Brain microvascular endothelial cell (primary cell): ENCODE measurements around the gene STRA6.

ENCODE experiments used
- DNase-seq: peaks from one replicate; pipeline ENCODE4 v3.0.0-alpha.2; 2020
- H3K27ac ChIP-seq: fragments of 250-450 bp; sonication (Bioruptor Pico); 2 replicates; pipeline ENCODE4 v1.5.1; 2020; ENCODE audit warnings: mild to moderate bottlenecking, moderate library complexity
- H3K27me3 ChIP-seq: fragments of 250-450 bp; sonication (Bioruptor Pico); replicated peaks from 2 replicates; pipeline ENCODE4 v1.5.1; 2020; ENCODE audit warnings: mild to moderate bottlenecking
- H3K36me3 ChIP-seq: fragments of 250-450 bp; sonication (Bioruptor Pico); replicated peaks from 2 replicates; pipeline ENCODE4 v1.5.1; 2020; ENCODE audit warnings: mild to moderate bottlenecking
- H3K4me3 ChIP-seq: 2 replicates; pipeline ENCODE4 v1.5.1; 2011; ENCODE audit warnings: low read depth, mild to moderate bottlenecking, control low read depth, low read length, moderate library complexity
- in situ Hi-C: cut with HindIII; loops from 2 replicates; pipeline ENCODE4 v1.10.0; 2017; ENCODE audit warnings: low sequenced_read_pairs, low pct_ligation_motif_present
- TF ChIP-seq, protein P1 (sequence below): IDR thresholded peaks from 2 replicates; pipeline ENCODE4 v1.5.1; 2011; ENCODE audit warnings: low read depth, mild to moderate bottlenecking, moderate library complexity, low read length, control low read depth, inconsistent platforms; ENCODE audit errors: missing control alignments

STRA6 gene

GRCh38 chr15:74156678-74157411 is 45.7 kb downstream of the STRA6 start:
- in situ Hi-C loops = no loop called here
- Histone ChIP-seq H3K4me3 (no peak overlapping the region), H3K27me3 (no peaks in the 10 kb centered on the region), H3K36me3 (no peaks in the 10 kb centered on the region), H3K27ac (no peak overlapping the region)
- TF ChIP-seq, protein P1, sequence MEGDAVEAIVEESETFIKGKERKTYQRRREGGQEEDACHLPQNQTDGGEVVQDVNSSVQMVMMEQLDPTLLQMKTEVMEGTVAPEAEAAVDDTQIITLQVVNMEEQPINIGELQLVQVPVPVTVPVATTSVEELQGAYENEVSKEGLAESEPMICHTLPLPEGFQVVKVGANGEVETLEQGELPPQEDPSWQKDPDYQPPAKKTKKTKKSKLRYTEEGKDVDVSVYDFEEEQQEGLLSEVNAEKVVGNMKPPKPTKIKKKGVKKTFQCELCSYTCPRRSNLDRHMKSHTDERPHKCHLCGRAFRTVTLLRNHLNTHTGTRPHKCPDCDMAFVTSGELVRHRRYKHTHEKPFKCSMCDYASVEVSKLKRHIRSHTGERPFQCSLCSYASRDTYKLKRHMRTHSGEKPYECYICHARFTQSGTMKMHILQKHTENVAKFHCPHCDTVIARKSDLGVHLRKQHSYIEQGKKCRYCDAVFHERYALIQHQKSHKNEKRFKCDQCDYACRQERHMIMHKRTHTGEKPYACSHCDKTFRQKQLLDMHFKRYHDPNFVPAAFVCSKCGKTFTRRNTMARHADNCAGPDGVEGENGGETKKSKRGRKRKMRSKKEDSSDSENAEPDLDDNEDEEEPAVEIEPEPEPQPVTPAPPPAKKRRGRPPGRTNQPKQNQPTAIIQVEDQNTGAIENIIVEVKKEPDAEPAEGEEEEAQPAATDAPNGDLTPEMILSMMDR = no peak
- no peak for DNase-seq

GRCh38 chr15:74155766-74156417 is 46.7 kb downstream of the STRA6 start:
- Histone ChIP-seq H3K27ac (no peak overlapping the region), H3K36me3 (no peaks in the 10 kb centered on the region), H3K27me3 (no peaks in the 10 kb centered on the region), H3K4me3 (no peak overlapping the region)
- TF ChIP-seq, protein P1 = no peak
- in situ Hi-C loops = no loop called here
- no peak for DNase-seq

DNA sequence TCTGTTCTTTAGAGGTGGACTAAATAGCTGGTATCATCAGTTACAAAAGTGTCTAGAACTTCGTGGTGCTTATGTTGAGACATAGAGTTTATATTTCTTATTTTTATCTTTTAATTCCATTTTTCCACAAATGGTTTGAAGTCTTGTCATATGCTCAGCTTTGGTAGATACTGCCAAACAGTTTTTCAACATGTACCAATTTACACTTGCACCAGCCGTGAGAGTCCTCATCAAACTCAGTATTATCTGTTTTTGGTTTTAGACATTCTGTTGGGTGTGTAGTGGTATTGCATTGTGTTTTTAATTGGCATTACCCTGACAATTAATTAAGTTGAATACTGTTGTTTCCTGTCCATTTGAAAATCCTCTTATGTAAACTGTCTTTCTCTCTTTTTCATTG is 55.5 kb downstream of the STRA6 start:
- in situ Hi-C loops = no loop called here
- H3K27me3 ChIP-seq = peaks cover 2% of the 10 kb centered on the region
- no peaks in the 10 kb centered on the region for H3K36me3 ChIP-seq
- no peak overlapping the region for H3K27ac ChIP-seq
- no peak for DNase-seq
- TF ChIP-seq, protein P1 = no peak
- no peak overlapping the region for H3K4me3 ChIP-seq

DNA sequence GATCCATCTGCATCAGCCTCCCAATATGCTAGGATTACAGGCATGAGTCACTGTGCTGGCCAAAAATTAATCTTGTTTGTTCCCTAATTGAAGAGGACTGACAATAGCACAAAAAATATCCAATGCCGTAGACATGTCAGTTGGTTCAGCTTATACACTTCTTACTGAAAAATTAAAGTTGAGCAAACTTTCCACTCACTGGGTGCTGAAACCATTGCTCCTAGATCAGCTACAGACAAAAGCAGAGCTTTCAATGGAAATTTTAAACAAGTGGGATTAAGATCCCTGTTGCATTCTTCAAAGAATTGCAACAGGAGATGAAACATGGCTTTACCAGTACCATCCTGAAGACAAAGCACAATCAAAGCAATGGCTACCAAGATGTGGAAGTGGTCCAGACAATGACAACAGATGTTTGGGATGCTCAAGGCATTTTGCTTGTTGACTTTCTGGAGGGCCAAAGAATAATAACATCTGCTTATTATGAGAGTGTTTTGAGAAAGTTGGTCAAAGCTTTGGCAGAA is 56.2 kb downstream of the STRA6 start:
- H3K27me3 ChIP-seq = peaks cover 2% of the 10 kb centered on the region
- H3K4me3 ChIP-seq = no peak overlapping the region
- H3K27ac ChIP-seq = no peak overlapping the region
- H3K36me3 ChIP-seq = no peaks in the 10 kb centered on the region
- no peak for DNase-seq
- TF ChIP-seq, protein P1 = no peak
- in situ Hi-C loops = no loop called here

DNA sequence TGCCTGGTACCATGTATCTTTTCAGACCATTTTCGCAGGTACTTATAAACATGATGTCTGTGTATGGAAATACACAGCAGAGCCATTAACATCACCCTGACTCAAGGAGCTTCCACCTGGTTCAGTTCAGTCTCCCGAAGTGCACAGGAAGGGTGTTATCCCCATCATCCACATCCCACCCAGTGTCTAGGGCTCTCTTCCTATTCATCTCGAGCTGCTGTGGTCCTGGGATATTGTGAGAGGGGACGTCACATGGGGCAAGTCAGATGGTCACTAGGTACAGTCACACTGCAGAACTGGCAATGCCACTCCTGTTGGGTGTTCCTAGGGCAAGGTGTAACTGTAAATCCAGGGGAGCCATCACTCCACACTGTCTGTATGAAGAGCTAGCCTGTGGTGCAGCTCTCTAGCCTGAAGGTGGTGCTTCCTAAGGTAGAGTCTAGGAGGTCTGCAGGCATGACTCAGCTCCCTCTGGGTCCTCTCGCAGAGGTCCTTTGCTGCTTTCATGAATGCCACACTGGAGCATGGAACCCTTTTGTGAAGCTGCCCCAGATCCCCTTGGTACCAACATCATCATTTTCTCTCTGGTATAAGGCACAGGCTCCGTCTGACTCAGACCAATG is 58.3 kb downstream of the STRA6 start:
- TF ChIP-seq, protein P1 = peak; percentile 33
- Histone ChIP-seq H3K4me3 (no peak overlapping the region), H3K36me3 (no peaks in the 10 kb centered on the region), H3K27me3 (peaks cover 2% of the 10 kb centered on the region), H3K27ac (no peak overlapping the region)
- in situ Hi-C loops = no loop called here
- DNase-seq = no peak
